Central memory CD8-positive, alpha-beta T cell (primary cell): ENCODE results near the gene COL2A1.

ENCODE experiments used
- ATAC-seq: fragments of 150-1000 bp; cut with Tn5 transposase; replicated peaks from 2 replicates; pipeline ENCODE4 v1.10.0; 2022; ENCODE audit warnings: mild to moderate bottlenecking, moderate FRiP score, moderate number of reproducible peaks; ENCODE audit not compliant: poor library complexity, severe bottlenecking; ENCODE audit errors: extremely low read depth
- DNase-seq, 2 donors: peaks; one replicate each; pipeline ENCODE4 v3.0.0; 2021; ENCODE audit warnings: low spot score in 2 of 2
- H3K27ac Mint-ChIP-seq: one replicate; pipeline ENCODE4 v1.8.0; 2022; ENCODE audit warnings: low read depth, mild to moderate bottlenecking, moderate library complexity, mixed read lengths
- H3K27me3 Mint-ChIP-seq: one replicate; pipeline ENCODE4 v1.8.0; 2022; ENCODE audit warnings: mixed read lengths
- H3K36me3 Mint-ChIP-seq: one replicate; pipeline ENCODE4 v1.8.0; 2022; ENCODE audit warnings: mild to moderate bottlenecking, moderate library complexity, mixed read lengths; ENCODE audit not compliant: insufficient read depth
- H3K4me1 Mint-ChIP-seq: one replicate; pipeline ENCODE4 v1.8.0; 2022; ENCODE audit warnings: mixed read lengths
- H3K4me3 Mint-ChIP-seq: one replicate; pipeline ENCODE4 v1.8.0; 2022; ENCODE audit warnings: mild to moderate bottlenecking, moderate library complexity, mixed read lengths
- H3K9me3 Mint-ChIP-seq: one replicate; pipeline ENCODE4 v1.8.0; 2022; ENCODE audit warnings: mixed read lengths

The COL2A1 gene

GRCh38 chr12:48015954-48016353 lies 11.7 kb upstream of the COL2A1 start:
- DNase-seq (no peak), ATAC-seq (no peak)
- Mint-ChIP-seq H3K4me1 (no peaks in the 10 kb centered on the region), H3K4me3 (no peak overlapping the region), H3K36me3 (peaks cover 1% of the 10 kb centered on the region), H3K9me3 (no peaks in the 10 kb centered on the region), H3K27me3 (peaks cover 78% of the 10 kb centered on the region), H3K27ac (no peak overlapping the region)

- H3K27ac Mint-ChIP-seq: no peak overlapping the region
- H3K36me3 Mint-ChIP-seq: peaks cover 1% of the 10 kb centered on the region
- H3K4me1 Mint-ChIP-seq: no peaks in the 10 kb centered on the region
- no peaks in the 10 kb centered on the region for H3K9me3 Mint-ChIP-seq
- no peak for ATAC-seq
- no peak overlapping the region for H3K4me3 Mint-ChIP-seq
- H3K27me3 Mint-ChIP-seq: peaks cover 79% of the 10 kb centered on the region
- DNase-seq: no peak
Measured at GRCh38 chr12:48015129-48015528, 10.9 kb upstream of the COL2A1 start.

GRCh38 chr12:48013287-48013686 lies 9.0 kb upstream of the COL2A1 start:
- ATAC-seq: no peak
- Mint-ChIP-seq H3K36me3 (peaks cover 1% of the 10 kb centered on the region), H3K4me1 (no peaks in the 10 kb centered on the region), H3K4me3 (no peak overlapping the region), H3K27me3 (peaks cover 79% of the 10 kb centered on the region), H3K27ac (no peak overlapping the region), H3K9me3 (no peaks in the 10 kb centered on the region)
- no peak for DNase-seq

GRCh38 chr12:48012070-48012469 lies 7.8 kb upstream of the COL2A1 start:
- DNase-seq (no peak), ATAC-seq (no peak)
- Mint-ChIP-seq H3K4me1 (no peaks in the 10 kb centered on the region), H3K36me3 (peaks cover 1% of the 10 kb centered on the region), H3K9me3 (no peaks in the 10 kb centered on the region), H3K27ac (no peak overlapping the region), H3K27me3 (peaks cover 79% of the 10 kb centered on the region), H3K4me3 (no peak overlapping the region)

GRCh38 chr12:48010366-48010970 lies 6.2 kb upstream of the COL2A1 start:
- Mint-ChIP-seq H3K4me3 (no peak overlapping the region), H3K9me3 (no peaks in the 10 kb centered on the region), H3K4me1 (peaks cover 3% of the 10 kb centered on the region), H3K27ac (no peak overlapping the region), H3K27me3 (peaks cover 85% of the 10 kb centered on the region), H3K36me3 (peaks cover 1% of the 10 kb centered on the region)
- ATAC-seq: no peak
- DNase-seq: no peak

- Mint-ChIP-seq H3K36me3 (peaks cover 1% of the 10 kb centered on the region), H3K9me3 (no peaks in the 10 kb centered on the region), H3K4me1 (peaks cover 5% of the 10 kb centered on the region), H3K27ac (no peak overlapping the region), H3K27me3 (peaks cover 85% of the 10 kb centered on the region), H3K4me3 (no peak overlapping the region)
- DNase-seq: no peak
- no peak for ATAC-seq
Measured at GRCh38 chr12:48009471-48009870, 5.2 kb upstream of the COL2A1 start.

- ATAC-seq (no peak), DNase-seq (no peak)
- H3K36me3 Mint-ChIP-seq: peaks cover 1% of the 10 kb centered on the region
- no peaks in the 10 kb centered on the region for H3K9me3 Mint-ChIP-seq
- no peak overlapping the region for H3K27ac Mint-ChIP-seq
- H3K4me1 Mint-ChIP-seq: peaks cover 5% of the 10 kb centered on the region
- peaks cover 87% of the 10 kb centered on the region for H3K27me3 Mint-ChIP-seq
- H3K4me3 Mint-ChIP-seq: no peak overlapping the region
Measured at GRCh38 chr12:48008950-48009349, 4.7 kb upstream of the COL2A1 start.

- peaks cover 11% of the 10 kb centered on the region for H3K4me1 Mint-ChIP-seq
- DNase-seq (no peak), ATAC-seq (no peak)
- peaks cover 1% of the 10 kb centered on the region for H3K36me3 Mint-ChIP-seq
- H3K27me3 Mint-ChIP-seq: peaks cover 93% of the 10 kb centered on the region
- H3K4me3 Mint-ChIP-seq: no peak overlapping the region
- H3K9me3 Mint-ChIP-seq: no peaks in the 10 kb centered on the region
- H3K27ac Mint-ChIP-seq: no peak overlapping the region
Measured at GRCh38 chr12:48008349-48008748, 4.1 kb upstream of the COL2A1 start.

GRCh38 chr12:48007206-48007605 lies 2.9 kb upstream of the COL2A1 start:
- H3K9me3 Mint-ChIP-seq: no peaks in the 10 kb centered on the region
- H3K4me3 Mint-ChIP-seq: no peak overlapping the region
- ATAC-seq (no peak), DNase-seq (no peak)
- H3K27me3 Mint-ChIP-seq: peaks cover 94% of the 10 kb centered on the region
- H3K36me3 Mint-ChIP-seq: peaks cover 1% of the 10 kb centered on the region
- H3K27ac Mint-ChIP-seq: no peak overlapping the region
- H3K4me1 Mint-ChIP-seq: peaks cover 19% of the 10 kb centered on the region

GRCh38 chr12:48005750-48006021 lies 1.4 kb upstream of the COL2A1 start:
- H3K4me1 Mint-ChIP-seq: peaks cover 34% of the 10 kb centered on the region
- no peak for DNase-seq
- H3K27ac Mint-ChIP-seq: no peak overlapping the region
- peak overlapping the region; percentile 64 for H3K4me3 Mint-ChIP-seq
- H3K36me3 Mint-ChIP-seq: peaks cover 3% of the 10 kb centered on the region
- H3K27me3 Mint-ChIP-seq: peaks cover 94% of the 10 kb centered on the region
- ATAC-seq: no peak
- no peaks in the 10 kb centered on the region for H3K9me3 Mint-ChIP-seq

GRCh38 chr12:48005001-48005749 lies 899 bp upstream of the COL2A1 start:
- H3K27ac Mint-ChIP-seq: no peak overlapping the region
- peaks cover 94% of the 10 kb centered on the region for H3K27me3 Mint-ChIP-seq
- H3K4me1 Mint-ChIP-seq: peaks cover 34% of the 10 kb centered on the region
- ATAC-seq (no peak), DNase-seq (no peak)
- H3K4me3 Mint-ChIP-seq: peak overlapping the region; percentile 64
- H3K9me3 Mint-ChIP-seq: no peaks in the 10 kb centered on the region
- peaks cover 3% of the 10 kb centered on the region for H3K36me3 Mint-ChIP-seq

- Mint-ChIP-seq H3K36me3 (peaks cover 3% of the 10 kb centered on the region), H3K27ac (no peak overlapping the region), H3K4me1 (peaks cover 34% of the 10 kb centered on the region), H3K4me3 (peak overlapping the region; percentile 73), H3K9me3 (no peaks in the 10 kb centered on the region), H3K27me3 (peaks cover 94% of the 10 kb centered on the region)
- peak; percentile 27 for ATAC-seq
- no peak for DNase-seq
Measured at GRCh38 chr12:48003226-48004052, 837 bp downstream of the COL2A1 start.

GRCh38 chr12:48002773-48003218 lies 1.5 kb downstream of the COL2A1 start:
- H3K9me3 Mint-ChIP-seq: no peaks in the 10 kb centered on the region
- peak overlapping the region; percentile 73 for H3K4me3 Mint-ChIP-seq
- ATAC-seq: no peak
- H3K36me3 Mint-ChIP-seq: peaks cover 3% of the 10 kb centered on the region
- H3K27me3 Mint-ChIP-seq: peaks cover 94% of the 10 kb centered on the region
- DNase-seq: no peak
- no peak overlapping the region for H3K27ac Mint-ChIP-seq
- H3K4me1 Mint-ChIP-seq: peaks cover 34% of the 10 kb centered on the region
